Left kidney (tissue), 8 donors: ENCODE measurements around the gene TDRD15. TPM values are rescaled to one million over a fixed set of nuclear protein-coding genes. Genes with fewer than 3 reads are reported as not detected.
"Not testable (repeated sequence)": the region's sequence is repeated elsewhere in the genome, so short reads cannot be mapped to it uniquely, and the experiment has no call there.

Experiments used
- DNase-seq: peaks from one replicate; pipeline ENCODE4 v3.0.0-alpha.2; 2013
- long read RNA-seq, 8 donors: transcript quantifications; one replicate each; lab custom pipeline, GENCODE V29; 2026
- polyA plus RNA-seq: library from polyadenylated mRNA; unstranded; fragments of 120-200 nt; gene quantifications from one replicate; pipeline ENCODE4 v1.2.1, GENCODE V29; 2013; ENCODE audit not compliant: insufficient read length

The TDRD15 gene
- polyA plus RNA-seq: not detected
- long read RNA-seq, donor 1: 0 reads
- long read RNA-seq, donor 2: 0 reads
- long read RNA-seq, donor 3: 0 reads
- long read RNA-seq, donor 4: 0 reads
- long read RNA-seq, donor 5: 0 reads
- long read RNA-seq, donor 6: 0 reads
- long read RNA-seq, donor 7: 0 reads
- long read RNA-seq, donor 8: 0 reads

GRCh38 chr2:21123473-21124393 is at the start of gene TDRD15:
Gene TDRD15, plus strand, starts transcription at chr2:21123968. Its CDS starts 13,500 bp downstream, at chr2:21137468.
- no peak for DNase-seq

GRCh38 chr2:21078296-21078695 is 45.5 kb upstream of the TDRD15 start:
- DNase-seq: no peak

- no peak for DNase-seq
Observed at GRCh38 chr2:21083482-21083881, 40.3 kb upstream of the TDRD15 start.

- no peak for DNase-seq
Observed at GRCh38 chr2:21084401-21084800, 39.4 kb upstream of the TDRD15 start.

DNA sequence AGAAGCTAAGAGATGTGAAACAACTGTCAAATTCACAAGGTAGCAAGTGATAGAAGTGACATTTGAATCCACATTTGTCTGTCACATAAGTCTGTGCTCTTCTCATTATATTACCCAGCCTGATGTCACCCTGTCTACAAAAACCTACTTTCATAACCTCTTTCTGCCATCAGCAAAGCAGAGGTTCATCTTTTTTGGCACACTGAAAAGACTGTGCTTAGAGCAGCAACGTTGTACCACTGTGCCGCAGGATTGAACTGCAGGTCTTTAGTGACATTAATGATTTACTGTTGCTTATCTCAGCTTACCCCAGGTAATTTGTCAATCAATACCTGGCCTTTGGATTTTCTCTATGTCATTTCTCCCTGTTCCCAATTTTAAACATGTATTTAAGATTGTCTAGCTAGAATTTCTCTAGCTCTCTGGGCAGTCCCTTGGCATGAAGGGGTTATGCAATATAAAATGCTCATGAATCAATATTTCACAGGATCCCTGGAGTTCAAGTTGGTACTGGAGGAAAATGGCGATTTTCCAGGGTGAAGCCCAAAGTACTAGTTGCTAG is 31.4 kb upstream of the TDRD15 start:
- no peak for DNase-seq

GRCh38 chr2:21095178-21095577 is 28.6 kb upstream of the TDRD15 start:
- DNase-seq: no peak

DNA sequence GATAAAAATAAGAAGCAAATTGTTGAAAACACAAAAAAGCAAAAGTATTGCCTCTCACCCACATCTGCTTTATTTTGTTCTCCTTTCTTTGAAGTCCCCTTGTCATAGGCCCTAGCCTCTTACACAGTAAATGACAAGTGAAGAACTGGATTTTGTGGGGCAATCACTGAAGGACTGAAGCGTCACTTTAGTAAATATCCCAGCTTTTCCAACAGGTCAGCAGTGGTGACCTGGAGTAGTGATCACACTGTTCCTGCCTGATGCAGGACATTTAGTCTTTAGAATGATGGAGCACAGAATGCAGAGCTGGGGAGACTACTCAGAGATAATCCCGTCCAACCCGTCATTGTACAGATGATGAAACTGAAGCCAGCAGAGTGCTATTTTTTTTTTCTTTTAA is 28.1 kb upstream of the TDRD15 start:
- no peak for DNase-seq

DNA sequence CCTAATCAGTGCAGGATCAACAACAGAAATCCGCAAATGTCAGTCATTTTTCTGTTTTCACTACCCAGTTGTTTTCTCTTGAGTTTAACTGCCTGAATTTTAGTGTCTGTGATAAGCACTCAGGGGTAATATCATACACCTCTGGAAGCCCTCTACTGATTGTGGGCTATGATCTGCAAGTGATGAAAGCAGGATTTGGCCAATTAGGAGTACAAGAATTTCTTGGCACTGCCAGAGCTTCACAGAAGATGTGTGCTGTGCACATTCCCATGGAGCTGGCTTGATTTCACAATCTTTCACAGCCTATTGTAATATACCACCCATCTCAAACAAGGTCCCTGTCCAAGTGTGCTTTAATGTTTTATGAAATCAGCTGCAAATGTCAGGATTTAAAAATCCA is 27.3 kb upstream of the TDRD15 start:
- no peak for DNase-seq

GRCh38 chr2:21097331-21097730 is 26.4 kb upstream of the TDRD15 start:
- no peak for DNase-seq

DNA sequence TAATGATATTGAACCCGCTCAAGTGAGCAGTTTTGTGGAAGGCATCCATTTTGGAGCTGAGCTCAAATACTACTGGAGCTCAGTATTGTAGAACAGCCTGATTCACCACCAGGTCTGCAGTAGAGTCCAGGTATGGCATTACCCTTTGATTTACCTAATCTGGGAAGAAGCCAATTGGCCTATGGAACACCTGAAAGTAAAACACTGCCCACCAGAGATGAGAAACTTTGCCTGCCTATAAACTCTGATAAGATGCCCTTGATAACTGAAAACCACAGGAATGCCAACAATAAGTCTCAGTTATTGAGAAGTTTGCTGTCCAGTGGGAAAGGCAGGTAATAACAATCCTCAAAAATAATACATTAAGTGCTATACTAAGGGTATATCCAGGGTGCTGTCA is 25.5 kb upstream of the TDRD15 start:
- DNase-seq: no peak

DNA sequence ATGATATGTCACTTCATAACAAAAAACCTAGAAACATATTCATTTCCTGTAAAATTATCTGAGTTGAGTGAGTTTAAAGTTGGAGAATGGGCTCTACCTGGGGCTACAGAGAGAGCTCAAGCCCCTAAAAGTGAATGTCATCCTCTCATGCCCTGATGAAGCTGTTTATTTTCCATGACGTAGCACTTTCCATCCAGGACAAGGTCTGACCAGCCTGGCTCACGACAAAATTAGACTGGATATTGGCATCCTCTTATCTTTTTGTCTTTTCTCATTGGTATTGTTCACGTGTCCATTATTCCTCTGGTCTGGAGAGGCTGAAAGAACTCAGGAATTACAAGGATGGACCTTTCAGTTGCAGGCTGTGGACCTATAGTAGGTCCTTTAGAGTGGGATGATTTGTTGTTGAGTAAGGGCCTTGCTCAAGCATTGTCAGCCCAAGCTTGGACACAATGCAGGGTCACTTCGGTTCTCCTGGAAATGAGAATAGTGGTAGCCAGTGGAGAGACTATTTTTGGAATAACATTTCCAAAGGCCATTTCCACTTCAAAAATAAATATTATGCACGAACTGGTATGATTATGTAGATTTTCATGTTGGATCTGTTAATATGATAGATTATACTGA is 24.4 kb upstream of the TDRD15 start:
- DNase-seq: no peak

DNA sequence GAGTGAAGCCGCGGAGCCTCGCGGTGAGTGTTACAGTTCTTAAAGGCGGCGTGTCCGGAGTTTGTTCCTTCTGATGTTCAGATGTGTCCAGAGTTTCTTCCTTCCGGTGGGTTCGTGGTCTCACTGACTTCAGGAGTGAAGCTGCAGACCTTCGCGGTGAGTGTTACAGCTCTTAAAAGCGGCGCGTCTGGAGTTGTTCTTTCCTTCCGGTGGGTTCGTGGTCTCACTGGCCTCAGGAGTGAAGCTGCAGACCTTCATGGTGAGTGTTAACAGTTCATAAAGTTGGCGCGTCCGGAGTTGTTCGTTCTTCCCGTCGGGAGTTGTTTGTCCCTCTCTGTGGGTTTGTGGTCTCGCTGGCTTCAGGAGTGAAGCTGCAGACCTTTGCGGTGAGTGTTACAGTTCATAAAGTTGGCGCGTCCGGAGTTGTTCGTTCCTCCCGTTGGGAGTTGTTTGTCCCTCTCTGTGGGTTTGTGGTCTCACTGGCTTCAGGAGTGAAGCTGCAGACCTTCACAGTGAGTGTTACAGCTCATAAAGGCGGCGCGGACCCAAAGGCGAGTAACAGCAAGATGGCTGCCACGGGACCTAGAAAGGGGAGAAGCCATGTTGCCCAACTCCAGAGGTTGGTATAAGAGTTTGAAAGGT is 22.1 kb upstream of the TDRD15 start:
- DNase-seq: not testable (repeated sequence)

DNA sequence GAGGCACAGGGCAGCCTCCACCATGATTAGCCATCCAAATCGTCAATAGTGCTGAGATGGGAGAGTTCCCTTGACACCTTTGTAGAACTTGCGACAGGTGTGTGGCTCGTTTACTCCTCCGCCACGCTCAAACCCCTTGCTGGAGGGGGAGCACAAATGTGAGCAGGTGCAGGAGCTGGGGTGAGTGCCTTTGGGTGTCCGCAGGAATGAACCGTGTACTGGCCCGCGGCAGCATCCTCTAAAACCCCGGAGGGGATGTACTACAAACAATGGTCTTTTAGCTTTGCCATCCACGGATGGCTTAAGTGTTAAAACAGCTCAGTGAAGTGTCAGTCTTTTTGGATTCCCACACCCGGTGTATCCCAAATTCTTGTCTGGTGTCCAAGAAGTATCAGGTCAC is 21.4 kb upstream of the TDRD15 start:
- no peak for DNase-seq

- no peak for DNase-seq
Observed at GRCh38 chr2:21103274-21103891, 20.4 kb upstream of the TDRD15 start.

- DNase-seq: no peak
Observed at GRCh38 chr2:21104030-21104660, 19.6 kb upstream of the TDRD15 start.

DNA sequence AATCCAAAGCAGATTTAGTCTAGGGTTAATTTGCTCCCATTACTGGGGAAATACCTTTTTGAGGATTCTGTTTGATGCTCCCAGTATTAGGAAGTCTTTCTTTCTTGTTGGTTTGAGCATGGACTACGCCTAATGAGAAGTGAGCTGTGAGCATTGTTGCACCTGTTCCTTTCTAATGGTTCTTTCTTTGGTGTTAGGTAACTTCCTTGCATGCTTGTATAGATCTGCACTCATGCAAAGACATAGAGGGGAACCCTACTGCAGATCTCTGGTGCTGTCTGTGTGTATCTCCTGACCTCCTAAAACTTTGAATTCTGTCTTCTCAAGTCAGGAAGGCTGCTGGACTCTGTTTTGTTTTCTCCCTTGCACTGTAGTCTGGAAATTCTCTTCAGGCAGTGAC is 12.8 kb upstream of the TDRD15 start:
- no peak for DNase-seq

- no peak for DNase-seq
Observed at GRCh38 chr2:21117688-21118087, 6.1 kb upstream of the TDRD15 start.

DNA sequence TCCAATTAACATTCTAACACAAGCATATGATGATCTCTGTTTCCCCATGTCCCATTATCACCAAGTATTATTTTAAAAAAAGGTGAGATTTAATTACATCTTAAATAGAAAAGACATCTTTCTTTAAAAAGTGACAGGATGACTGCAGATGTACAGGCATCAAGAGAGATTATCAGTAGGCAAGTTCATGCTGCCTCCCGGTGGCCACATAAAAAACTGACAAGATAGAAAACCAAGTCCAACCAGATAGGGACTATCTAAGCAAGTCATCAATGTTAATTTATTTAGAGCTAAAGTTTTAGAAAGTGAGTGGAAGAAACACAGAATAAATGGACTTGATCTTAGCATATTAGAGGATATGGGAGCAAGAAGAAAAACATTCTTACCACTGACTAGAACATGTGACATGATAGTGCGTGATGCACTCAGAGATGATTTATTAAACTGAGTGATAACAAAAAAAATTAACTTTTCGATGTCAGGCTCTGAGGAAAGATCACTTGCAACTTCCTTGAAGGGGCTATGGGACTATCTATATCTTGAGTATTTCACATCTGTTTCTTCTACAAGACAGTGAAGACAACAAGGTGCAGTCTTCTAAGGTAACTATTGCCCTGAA is 5.4 kb upstream of the TDRD15 start:
- no peak for DNase-seq

DNA sequence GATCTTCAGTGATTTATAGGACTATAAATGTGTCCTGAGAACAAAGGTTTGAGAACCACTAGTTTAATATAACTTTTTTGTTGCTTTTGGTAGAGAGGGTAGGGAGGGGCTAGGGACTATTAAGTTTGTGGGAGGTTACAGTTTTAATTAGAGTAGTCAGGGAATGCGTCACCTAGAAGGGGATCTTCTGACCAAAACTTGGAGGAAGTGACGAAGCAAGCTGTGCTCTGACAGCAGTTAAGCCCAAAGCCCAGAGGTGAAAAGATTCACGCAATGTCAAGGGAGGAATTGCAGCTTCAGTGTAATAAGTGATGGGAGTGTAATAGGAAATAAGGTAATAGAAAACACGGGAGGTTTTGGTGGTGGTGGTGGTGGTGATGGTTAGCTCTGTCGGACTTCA is 8.1 kb downstream of the TDRD15 start:
- no peak for DNase-seq

DNA sequence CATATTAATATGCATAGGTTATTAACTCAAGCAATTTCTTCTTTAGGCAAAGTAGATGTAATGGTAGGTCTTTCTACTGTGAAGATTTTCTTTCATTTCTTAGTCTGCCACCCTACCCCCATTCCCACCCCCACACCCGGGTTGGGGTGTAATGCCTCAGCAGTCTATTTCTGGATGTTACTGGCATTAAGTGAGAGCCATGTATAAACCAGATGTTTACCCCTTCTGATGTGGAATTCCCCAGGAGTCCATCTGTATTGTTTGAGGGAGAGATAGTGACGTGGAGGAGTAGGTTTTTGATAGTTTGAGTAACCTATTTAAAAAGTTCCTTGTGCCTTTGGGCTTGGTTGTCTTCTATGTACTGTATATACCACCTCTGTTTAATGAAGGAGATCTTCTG is 11.8 kb downstream of the TDRD15 start:
- DNase-seq: no peak

DNA sequence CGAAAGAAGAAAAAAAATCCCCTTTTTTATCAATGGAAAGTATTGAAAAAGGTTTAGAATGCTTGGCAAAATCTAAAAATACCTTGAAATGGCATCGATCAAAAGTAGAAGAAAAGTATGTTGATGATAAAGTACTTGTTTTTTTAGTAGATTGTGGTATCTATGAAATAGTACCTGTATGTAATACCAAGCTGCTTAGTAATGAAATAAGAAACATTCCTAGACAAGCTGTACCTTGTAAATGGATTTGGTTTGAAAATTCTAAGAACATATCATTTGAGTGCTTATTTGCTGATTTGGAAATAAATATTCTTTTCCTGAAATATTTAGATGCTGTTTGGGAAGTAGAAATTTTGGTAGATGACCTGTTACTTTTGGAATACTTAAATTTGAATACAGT is 18.4 kb downstream of the TDRD15 start:
- no peak for DNase-seq
